GM12874 (cell line): ENCODE data around the gene MRPS6.

ENCODE experiments used
- TF ChIP-seq, protein P1 (sequence below): IDR thresholded peaks from 2 replicates; pipeline ENCODE4 v1.5.1; 2011; ENCODE audit warnings: low read depth, mild to moderate bottlenecking, control low read depth, low read length, moderate library complexity; ENCODE audit not compliant: insufficient read depth

Gene MRPS6

GRCh38 chr21:34091032-34091431 lies 17.7 kb downstream of the MRPS6 start:
- TF ChIP-seq, protein P1, sequence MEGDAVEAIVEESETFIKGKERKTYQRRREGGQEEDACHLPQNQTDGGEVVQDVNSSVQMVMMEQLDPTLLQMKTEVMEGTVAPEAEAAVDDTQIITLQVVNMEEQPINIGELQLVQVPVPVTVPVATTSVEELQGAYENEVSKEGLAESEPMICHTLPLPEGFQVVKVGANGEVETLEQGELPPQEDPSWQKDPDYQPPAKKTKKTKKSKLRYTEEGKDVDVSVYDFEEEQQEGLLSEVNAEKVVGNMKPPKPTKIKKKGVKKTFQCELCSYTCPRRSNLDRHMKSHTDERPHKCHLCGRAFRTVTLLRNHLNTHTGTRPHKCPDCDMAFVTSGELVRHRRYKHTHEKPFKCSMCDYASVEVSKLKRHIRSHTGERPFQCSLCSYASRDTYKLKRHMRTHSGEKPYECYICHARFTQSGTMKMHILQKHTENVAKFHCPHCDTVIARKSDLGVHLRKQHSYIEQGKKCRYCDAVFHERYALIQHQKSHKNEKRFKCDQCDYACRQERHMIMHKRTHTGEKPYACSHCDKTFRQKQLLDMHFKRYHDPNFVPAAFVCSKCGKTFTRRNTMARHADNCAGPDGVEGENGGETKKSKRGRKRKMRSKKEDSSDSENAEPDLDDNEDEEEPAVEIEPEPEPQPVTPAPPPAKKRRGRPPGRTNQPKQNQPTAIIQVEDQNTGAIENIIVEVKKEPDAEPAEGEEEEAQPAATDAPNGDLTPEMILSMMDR: no peak

DNA sequence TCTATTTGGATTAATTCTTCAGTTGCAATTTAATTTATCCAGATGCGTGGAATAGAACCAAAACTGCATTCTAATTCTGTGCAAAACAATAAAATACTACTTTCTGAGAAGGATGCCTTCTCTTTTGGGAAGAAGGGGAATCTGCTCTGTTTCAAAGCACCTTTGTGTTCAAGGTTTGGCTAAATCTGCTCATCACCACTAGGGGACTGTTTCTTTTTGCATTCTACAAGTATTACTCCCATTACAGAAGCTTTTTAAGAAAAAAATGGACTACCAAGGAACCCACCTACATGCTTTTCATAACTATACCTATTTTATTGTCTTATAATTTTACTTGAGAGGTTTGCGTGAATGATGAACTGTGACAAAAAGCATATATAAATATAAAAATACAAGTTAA lies 18.2 kb downstream of the MRPS6 start:
- TF ChIP-seq, protein P1: peak; percentile 35; the same call in 1 of the 2 replicates

DNA sequence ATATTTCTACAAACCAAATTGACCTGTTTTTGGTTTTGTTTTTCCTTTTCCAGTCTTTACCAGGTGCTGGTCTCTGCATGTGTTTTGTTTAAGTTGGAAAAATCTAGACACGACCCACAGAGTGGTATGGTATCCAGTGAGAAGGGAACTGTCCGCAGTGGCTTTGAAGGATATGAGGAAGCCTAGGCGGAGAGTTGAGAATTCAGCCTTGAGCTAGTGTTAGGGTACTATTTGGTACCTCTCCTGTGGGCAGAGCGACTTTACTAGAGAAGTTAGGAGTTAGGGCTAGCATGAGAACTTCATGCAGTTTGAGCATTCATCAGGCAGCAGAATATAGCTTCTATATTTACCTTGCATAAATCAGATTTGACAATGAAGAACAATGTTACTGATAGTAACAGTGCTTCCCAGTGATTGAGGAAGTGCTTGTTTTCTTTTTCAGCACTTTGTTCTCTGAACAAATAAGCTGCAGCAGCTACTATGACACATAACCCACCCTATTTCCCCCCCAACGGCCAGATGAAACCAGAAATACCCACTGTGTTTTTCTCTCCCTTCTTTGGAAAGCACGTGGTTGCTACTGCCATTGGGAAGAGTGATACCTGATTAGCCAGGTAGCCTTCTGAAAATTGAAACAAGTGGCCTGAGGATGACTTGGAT lies 19.0 kb downstream of the MRPS6 start:
- TF ChIP-seq, protein P1: no peak

GRCh38 chr21:34093083-34093482 lies 19.7 kb downstream of the MRPS6 start:
- TF ChIP-seq, protein P1: no peak

DNA sequence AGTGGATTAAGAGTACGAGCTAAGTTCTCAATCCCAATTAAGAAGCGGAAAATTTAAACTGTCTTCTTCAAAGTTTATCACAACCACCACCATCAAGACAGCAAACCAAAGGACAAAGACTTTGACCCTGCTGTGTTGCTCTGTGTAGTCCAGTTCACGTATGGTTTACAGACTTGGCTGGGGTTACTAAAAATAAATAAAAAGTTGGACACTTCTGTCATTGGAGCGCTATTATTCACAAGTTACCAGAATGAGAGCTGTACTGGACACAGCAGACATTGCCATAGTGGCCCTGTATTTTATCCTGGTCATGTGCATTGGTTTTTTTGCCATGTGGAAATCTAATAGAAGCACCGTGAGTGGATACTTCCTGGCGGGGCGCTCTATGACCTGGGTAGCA lies 21.6 kb downstream of the MRPS6 start:
- TF ChIP-seq, protein P1: no peak

- TF ChIP-seq, protein P1: no peak
Observed at GRCh38 chr21:34097442-34097841, 24.1 kb downstream of the MRPS6 start.

DNA sequence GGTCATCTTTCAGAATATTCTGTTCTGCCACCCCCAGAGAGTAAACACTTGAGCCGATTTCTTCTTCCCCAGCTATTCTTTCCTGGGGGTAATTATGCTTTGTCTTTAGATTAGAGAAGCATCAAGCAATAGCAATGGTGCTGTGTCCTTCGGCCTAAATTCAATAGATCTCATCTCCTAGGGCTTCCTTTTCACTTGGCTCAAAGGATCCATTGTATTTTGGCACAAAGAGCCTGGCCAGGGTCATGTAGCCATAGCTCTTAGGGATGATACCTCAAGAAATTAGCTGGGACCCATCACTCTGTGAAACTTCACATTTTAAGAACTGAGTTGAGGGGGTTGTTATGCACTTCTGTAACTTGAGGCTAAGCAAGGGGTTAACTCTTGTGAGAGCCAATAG lies 27.0 kb downstream of the MRPS6 start:
- TF ChIP-seq, protein P1: no peak
